OCI-LY1 (cell line): ENCODE measurements around the gene STX8.

Experiments
- H2AFZ ChIP-seq: fragments of 200-600 bp; sonication (generic), shearing (Covaris generic); 2 replicates; pipeline ENCODE4 v1.6.0; 2014; ENCODE audit warnings: antibody characterized with exemption, mild to moderate bottlenecking, low read length
- H3F3A ChIP-seq: fragments of 200-600 bp; sonication (generic), shearing (Covaris generic); 2 replicates; pipeline ENCODE4 v1.6.0; 2014; ENCODE audit warnings: mild to moderate bottlenecking, antibody characterized with exemption, low read length, moderate library complexity; ENCODE audit not compliant: insufficient read depth
- H3K27ac ChIP-seq: fragments of 200-600 bp; sonication (generic); 2 replicates; pipeline ENCODE4 v1.5.1; 2014; ENCODE audit warnings: low read length, mixed run types, mild to moderate bottlenecking, low read depth; ENCODE audit not compliant: poor library complexity, severe bottlenecking
- H3K27me3 ChIP-seq: fragments of 200-600 bp; sonication (generic); 2 replicates; pipeline ENCODE4 v1.6.0; 2014; ENCODE audit warnings: antibody characterized with exemption, mild to moderate bottlenecking, low read length, moderate library complexity; ENCODE audit not compliant: insufficient read depth
- H3K36me3 ChIP-seq: fragments of 200-600 bp; sonication (generic); 2 replicates; pipeline ENCODE4 v1.6.1; 2014; ENCODE audit warnings: mild to moderate bottlenecking, antibody characterized with exemption, low read length, moderate library complexity, mixed read lengths; ENCODE audit not compliant: insufficient read depth
- H3K4me1 ChIP-seq: fragments of 200-600 bp; sonication (generic); 2 replicates; pipeline ENCODE4 v1.5.1; 2014; ENCODE audit warnings: mild to moderate bottlenecking, low read length, moderate library complexity; ENCODE audit not compliant: insufficient read depth, severe bottlenecking
- H3K4me2 ChIP-seq: fragments of 200-600 bp; sonication (generic), shearing (Covaris generic); 2 replicates; pipeline ENCODE4 v1.6.1; 2014; ENCODE audit warnings: low read length
- H3K4me3 ChIP-seq: fragments of 200-600 bp; sonication (generic); 2 replicates; pipeline ENCODE4 v1.5.1; 2014; ENCODE audit warnings: low read length, low read depth, mild to moderate bottlenecking, mixed read lengths; ENCODE audit not compliant: poor library complexity, severe bottlenecking
- H3K79me2 ChIP-seq: fragments of 200-600 bp; shearing (Covaris generic); 2 replicates; pipeline ENCODE4 v1.6.1; 2016; ENCODE audit warnings: mixed run types, low read length, mixed read lengths; ENCODE audit not compliant: insufficient read depth
- H3K9ac ChIP-seq: fragments of 200-600 bp; sonication (generic), shearing (Covaris generic); 2 replicates; pipeline ENCODE4 v1.6.1; 2014; ENCODE audit warnings: mild to moderate bottlenecking, low read length, mixed read lengths
- H3K9me2 ChIP-seq: fragments of 200-600 bp; sonication (generic), shearing (Covaris generic); 2 replicates; pipeline ENCODE4 v1.6.1; 2014; ENCODE audit warnings: low read depth, mild to moderate bottlenecking, low read length, mixed read lengths
- H3K9me3 ChIP-seq: fragments of 200-600 bp; shearing (Covaris generic); 2 replicates; pipeline ENCODE4 v1.6.1; 2014; ENCODE audit warnings: low read length, mixed read lengths
- H4K20me1 ChIP-seq: fragments of 200-600 bp; sonication (generic), shearing (Covaris generic); 2 replicates; pipeline ENCODE4 v1.6.0; 2016; ENCODE audit warnings: mild to moderate bottlenecking, low read length; ENCODE audit not compliant: insufficient read depth
- EZH2 ChIP-seq: fragments of 200-600 bp; sonication (generic), shearing (Covaris generic); IDR thresholded peaks from 2 replicates; pipeline ENCODE4 v1.8.0; 2017; ENCODE audit warnings: borderline replicate concordance, mixed run types, mild to moderate bottlenecking, antibody characterized with exemption, low read length, moderate library complexity, mixed read lengths
- TF ChIP-seq, protein P1 (sequence below): fragments of 200-600 bp; sonication (generic), shearing (Covaris generic); IDR thresholded peaks from 2 replicates; pipeline ENCODE4 v1.5.1; 2017; ENCODE audit warnings: mild to moderate bottlenecking, antibody characterized with exemption, low read length, moderate library complexity, mixed read lengths

STX8 gene

DNA sequence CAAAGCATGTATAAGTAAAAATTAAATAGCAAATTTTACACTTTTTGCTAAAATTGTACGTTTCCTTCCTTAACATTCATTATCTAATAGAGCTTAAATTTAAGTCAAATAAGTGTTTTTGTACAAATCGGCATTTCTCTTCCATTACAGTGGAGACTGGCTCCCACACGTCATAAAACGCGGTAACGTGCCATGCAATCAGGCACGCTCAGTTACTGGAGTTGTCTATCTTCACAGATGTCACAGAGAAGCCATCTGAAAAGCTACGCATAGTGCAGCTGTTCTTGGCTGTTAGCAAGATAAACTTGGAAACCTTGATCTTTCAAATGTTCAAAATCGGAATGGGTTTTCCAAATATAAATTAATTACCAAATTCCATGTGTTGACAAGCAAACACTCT is 165.3 kb downstream of the STX8 start:
- no peaks in the 10 kb centered on the region for H3K79me2 ChIP-seq
- no peak overlapping the region for H3K4me3 ChIP-seq
- H3K9ac ChIP-seq, result no peak overlapping the region
- no peaks in the 10 kb centered on the region for H4K20me1 ChIP-seq
- no peaks in the 10 kb centered on the region for H3K36me3 ChIP-seq
- TF ChIP-seq, protein P1, sequence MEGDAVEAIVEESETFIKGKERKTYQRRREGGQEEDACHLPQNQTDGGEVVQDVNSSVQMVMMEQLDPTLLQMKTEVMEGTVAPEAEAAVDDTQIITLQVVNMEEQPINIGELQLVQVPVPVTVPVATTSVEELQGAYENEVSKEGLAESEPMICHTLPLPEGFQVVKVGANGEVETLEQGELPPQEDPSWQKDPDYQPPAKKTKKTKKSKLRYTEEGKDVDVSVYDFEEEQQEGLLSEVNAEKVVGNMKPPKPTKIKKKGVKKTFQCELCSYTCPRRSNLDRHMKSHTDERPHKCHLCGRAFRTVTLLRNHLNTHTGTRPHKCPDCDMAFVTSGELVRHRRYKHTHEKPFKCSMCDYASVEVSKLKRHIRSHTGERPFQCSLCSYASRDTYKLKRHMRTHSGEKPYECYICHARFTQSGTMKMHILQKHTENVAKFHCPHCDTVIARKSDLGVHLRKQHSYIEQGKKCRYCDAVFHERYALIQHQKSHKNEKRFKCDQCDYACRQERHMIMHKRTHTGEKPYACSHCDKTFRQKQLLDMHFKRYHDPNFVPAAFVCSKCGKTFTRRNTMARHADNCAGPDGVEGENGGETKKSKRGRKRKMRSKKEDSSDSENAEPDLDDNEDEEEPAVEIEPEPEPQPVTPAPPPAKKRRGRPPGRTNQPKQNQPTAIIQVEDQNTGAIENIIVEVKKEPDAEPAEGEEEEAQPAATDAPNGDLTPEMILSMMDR, result no peak
- TF ChIP-seq EZH2, result no peak
- no peaks in the 10 kb centered on the region for H3K9me3 ChIP-seq
- H2AFZ ChIP-seq, result no peak overlapping the region
- H3K4me2 ChIP-seq, result no peak overlapping the region
- peaks cover 10% of the 10 kb centered on the region for H3K4me1 ChIP-seq
- H3K27me3 ChIP-seq, result no peaks in the 10 kb centered on the region
- no peaks in the 10 kb centered on the region for H3K9me2 ChIP-seq
- no peaks in the 10 kb centered on the region for H3F3A ChIP-seq
- H3K27ac ChIP-seq, result no peak overlapping the region

DNA sequence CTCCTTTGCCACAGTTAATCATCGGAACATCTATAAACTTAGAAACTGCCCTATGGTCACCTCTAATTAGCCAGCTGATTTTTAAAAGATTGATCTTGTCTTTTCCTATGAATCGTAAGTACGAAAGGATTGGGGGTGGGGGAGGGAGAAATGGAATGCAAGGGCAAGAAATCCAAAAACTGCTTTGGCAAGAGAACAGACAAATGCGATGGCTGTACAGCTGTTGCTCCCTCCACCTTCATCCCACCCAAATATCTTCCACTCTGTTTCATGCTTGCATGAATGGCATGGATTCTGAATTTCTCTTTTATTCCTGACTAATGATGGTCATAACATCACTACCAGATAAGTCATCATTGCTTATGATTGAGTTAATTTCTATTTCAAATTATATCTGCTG is 165.7 kb downstream of the STX8 start:
- Histone ChIP-seq H4K20me1 (no peaks in the 10 kb centered on the region), H3K27ac (no peak overlapping the region), H3K9me3 (no peaks in the 10 kb centered on the region), H3K79me2 (no peaks in the 10 kb centered on the region), H3K36me3 (no peaks in the 10 kb centered on the region), H3K9me2 (no peaks in the 10 kb centered on the region), H3K4me1 (peaks cover 9% of the 10 kb centered on the region), H2AFZ (no peak overlapping the region), H3F3A (no peaks in the 10 kb centered on the region), H3K4me2 (no peak overlapping the region), H3K9ac (no peak overlapping the region), H3K4me3 (no peak overlapping the region), H3K27me3 (no peaks in the 10 kb centered on the region)
- TF ChIP-seq, protein P1, result no peak
- TF ChIP-seq EZH2, result no peak

DNA sequence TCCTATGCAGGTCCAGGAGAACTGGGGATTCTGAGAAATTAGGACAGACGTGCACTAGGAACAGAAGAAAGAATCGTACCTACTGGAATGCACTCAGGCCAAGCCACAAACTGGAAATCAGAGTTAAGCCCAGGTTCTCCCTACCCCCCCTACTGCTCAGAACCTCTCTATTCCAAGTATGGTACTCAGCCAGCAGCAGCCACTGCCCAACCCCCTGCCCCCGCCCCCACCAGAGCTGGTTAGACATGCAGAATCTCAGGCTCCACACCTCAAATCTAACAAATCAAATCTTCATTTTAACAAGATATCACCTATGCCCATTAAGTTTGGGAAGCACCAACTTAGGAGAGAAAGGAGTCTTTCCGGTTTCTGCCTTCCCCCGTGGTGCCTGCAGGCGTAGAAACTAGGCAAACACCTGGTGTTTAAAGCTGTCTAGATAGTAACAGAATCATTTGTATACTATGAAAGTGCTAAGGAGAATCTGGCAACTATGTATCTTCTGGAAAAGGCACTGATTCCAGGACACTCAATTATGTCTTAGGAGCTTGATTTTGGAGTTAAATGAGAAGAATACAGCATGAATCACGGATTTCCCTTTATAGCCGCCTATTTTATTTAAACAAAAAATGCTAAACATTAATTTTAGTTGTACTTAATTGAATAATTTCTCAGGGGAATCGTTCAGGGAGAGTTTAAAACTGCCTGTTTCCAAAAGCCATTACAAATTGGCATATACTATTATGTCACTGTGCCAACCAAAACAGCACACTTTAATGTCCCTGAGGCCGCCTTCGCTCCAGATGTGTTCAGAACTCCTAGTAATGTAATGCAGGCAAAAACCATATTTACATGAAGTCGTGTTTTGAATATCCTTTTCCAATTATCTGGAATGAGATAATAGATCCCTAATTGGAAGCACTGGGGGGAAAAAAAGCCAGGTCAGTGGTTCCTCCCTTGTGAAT is 166.5 kb downstream of the STX8 start:
- no peak overlapping the region for H3K9ac ChIP-seq
- no peaks in the 10 kb centered on the region for H3K27me3 ChIP-seq
- H3F3A ChIP-seq, result no peaks in the 10 kb centered on the region
- no peaks in the 10 kb centered on the region for H3K9me3 ChIP-seq
- H3K4me2 ChIP-seq, result no peak overlapping the region
- TF ChIP-seq, protein P1, result no peak
- TF ChIP-seq EZH2, result no peak
- no peaks in the 10 kb centered on the region for H3K79me2 ChIP-seq
- no peak overlapping the region for H3K4me3 ChIP-seq
- no peaks in the 10 kb centered on the region for H3K9me2 ChIP-seq
- no peaks in the 10 kb centered on the region for H4K20me1 ChIP-seq
- H2AFZ ChIP-seq, result no peak overlapping the region
- H3K4me1 ChIP-seq, result peaks cover 2% of the 10 kb centered on the region
- H3K36me3 ChIP-seq, result no peaks in the 10 kb centered on the region
- H3K27ac ChIP-seq, result no peak overlapping the region
